ENCODE results near the gene NFATC1.
A peak's percentile ranks its signal among the peaks of the same experiment; 100 is the strongest.

Gene NFATC1

DNA sequence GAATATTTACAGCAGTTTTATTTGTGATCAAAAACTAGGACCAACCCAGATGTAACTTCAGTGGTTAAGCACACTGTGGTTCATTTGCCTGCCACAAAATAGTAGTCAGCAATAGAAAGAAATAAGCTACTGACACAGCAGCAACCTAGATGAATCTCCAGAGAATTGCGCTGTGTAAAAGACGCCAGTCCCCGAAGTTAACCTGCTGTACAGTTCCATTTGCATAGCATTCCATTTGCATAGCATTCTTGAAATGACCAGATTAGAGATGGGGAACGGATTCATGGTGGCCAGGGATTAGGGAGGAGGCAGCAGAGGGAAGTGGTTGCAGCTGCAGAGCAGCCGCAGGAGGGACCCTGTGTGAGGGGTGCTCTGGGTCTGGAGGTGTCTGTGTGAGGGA lies 39.3 kb upstream of the NFATC1 start:
- TF ChIP-seq TCF4 (CRISPR knock-in tag; IDR thresholded peaks at IDR 0.05; ENCODE audit: borderline replicate concordance) (no peak), ISL1 (CRISPR knock-in tag; IDR thresholded peaks at IDR 0.05) (no peak)
- no peak for ATAC-seq

DNA sequence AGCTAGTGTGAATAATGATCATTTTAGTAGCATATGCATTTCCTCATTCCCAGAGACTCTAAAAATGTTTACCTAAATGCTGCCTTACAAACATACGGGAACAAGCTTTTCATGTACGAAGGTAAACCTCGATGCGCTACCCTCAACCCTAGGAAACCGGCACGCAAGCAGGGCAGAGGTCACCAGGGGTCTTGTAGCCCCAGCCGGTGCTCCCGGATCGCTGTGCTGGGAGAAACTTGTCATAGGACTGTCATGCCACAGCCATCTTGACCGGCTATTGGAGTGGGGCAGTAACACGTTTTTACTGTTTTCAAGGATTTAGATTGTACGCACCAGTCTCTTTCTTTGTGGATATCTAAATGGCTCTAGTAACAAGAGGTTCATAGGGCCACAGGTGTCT lies 34.8 kb upstream of the NFATC1 start:
- TF ChIP-seq ZNF565 (CRISPR knock-in tag; conservative IDR thresholded peaks at IDR 0.05; ENCODE audit: low read depth) = no peak
- no peak for TF ChIP-seq ZNF70 (CRISPR knock-in tag; IDR thresholded peaks at IDR 0.05)
- no peak for TF ChIP-seq ZFP3 (CRISPR knock-in tag; IDR thresholded peaks at IDR 0.05)
- TF ChIP-seq CSDC2 (CRISPR knock-in tag; IDR thresholded peaks at IDR 0.05) = no peak
- no peak for TF ChIP-seq ZNF8 (CRISPR knock-in tag; IDR thresholded peaks at IDR 0.05)
- TF ChIP-seq, protein P1, sequence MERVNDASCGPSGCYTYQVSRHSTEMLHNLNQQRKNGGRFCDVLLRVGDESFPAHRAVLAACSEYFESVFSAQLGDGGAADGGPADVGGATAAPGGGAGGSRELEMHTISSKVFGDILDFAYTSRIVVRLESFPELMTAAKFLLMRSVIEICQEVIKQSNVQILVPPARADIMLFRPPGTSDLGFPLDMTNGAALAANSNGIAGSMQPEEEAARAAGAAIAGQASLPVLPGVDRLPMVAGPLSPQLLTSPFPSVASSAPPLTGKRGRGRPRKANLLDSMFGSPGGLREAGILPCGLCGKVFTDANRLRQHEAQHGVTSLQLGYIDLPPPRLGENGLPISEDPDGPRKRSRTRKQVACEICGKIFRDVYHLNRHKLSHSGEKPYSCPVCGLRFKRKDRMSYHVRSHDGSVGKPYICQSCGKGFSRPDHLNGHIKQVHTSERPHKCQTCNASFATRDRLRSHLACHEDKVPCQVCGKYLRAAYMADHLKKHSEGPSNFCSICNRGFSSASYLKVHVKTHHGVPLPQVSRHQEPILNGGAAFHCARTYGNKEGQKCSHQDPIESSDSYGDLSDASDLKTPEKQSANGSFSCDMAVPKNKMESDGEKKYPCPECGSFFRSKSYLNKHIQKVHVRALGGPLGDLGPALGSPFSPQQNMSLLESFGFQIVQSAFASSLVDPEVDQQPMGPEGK (CRISPR knock-in tag; IDR thresholded peaks at IDR 0.05; ENCODE audit: borderline replicate concordance) = no peak
- TF ChIP-seq, protein P2, sequence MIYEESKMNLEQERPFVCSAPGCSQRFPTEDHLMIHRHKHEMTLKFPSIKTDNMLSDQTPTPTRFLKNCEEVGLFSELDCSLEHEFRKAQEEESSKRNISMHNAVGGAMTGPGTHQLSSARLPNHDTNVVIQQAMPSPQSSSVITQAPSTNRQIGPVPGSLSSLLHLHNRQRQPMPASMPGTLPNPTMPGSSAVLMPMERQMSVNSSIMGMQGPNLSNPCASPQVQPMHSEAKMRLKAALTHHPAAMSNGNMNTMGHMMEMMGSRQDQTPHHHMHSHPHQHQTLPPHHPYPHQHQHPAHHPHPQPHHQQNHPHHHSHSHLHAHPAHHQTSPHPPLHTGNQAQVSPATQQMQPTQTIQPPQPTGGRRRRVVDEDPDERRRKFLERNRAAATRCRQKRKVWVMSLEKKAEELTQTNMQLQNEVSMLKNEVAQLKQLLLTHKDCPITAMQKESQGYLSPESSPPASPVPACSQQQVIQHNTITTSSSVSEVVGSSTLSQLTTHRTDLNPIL (CRISPR knock-in tag; IDR thresholded peaks at IDR 0.05; ENCODE audit: low read depth) = no peak
- no peak for TF ChIP-seq TOX (CRISPR knock-in tag; IDR thresholded peaks at IDR 0.05; ENCODE audit: borderline replicate concordance)
- no peak for TF ChIP-seq RARB (CRISPR knock-in tag; IDR thresholded peaks at IDR 0.05)
- TF ChIP-seq OSR1 (CRISPR knock-in tag; IDR thresholded peaks at IDR 0.05) = no peak
- no peak for TF ChIP-seq BACH2 (CRISPR knock-in tag; IDR thresholded peaks at IDR 0.05; ENCODE audit: borderline replicate concordance)
- ATAC-seq = no peak

DNA sequence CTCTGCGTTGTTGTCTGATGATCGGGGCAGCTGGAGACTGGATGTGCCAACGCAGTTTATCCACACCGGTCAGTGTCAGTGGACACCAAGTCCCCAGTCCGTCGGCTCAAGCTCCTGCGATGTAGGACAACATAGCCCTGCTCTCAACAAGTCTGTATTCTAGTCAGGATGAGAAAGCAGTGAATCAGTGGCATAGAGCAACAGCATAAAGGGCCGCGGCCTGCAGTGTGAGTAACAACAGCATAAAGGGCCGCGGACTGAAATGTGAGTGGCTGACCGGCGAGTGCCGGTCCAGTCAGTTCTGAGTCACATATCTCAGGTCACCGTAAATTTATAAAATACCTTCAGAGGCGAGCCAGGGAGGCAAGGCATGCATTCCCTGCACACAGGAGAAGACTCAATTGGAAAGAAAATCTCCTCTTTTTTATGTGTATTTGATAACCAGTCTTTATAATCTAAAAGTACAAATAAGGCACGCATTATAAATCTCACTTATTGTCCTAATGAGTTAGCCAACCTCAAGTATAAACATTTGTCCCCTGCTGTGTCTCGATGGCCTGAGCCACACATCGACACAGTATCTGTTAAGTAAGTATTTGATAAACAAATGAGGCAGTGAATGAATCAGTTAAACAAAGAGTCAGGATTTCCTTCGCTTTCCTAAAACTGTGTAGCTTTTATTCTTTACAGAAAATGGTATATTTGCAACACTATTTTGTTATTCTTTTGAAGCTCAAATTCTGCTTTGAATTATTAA lies 33.8 kb upstream of the NFATC1 start:
- TF ChIP-seq GLIS3 (CRISPR knock-in tag; IDR thresholded peaks at IDR 0.05) (no peak), PPARA (CRISPR knock-in tag; IDR thresholded peaks at IDR 0.05; ENCODE audit: borderline replicate concordance) (no peak), ISL1 (CRISPR knock-in tag; IDR thresholded peaks at IDR 0.05) (no peak), ZFP3 (CRISPR knock-in tag; IDR thresholded peaks at IDR 0.05) (no peak), BACH2 (CRISPR knock-in tag; IDR thresholded peaks at IDR 0.05; ENCODE audit: borderline replicate concordance) (no peak), ARNTL (CRISPR knock-in tag; IDR thresholded peaks at IDR 0.05; ENCODE audit: borderline replicate concordance, low read depth) (no peak), ZNF70 (CRISPR knock-in tag; IDR thresholded peaks at IDR 0.05) (no peak), SNAI2 (CRISPR knock-in tag; IDR thresholded peaks at IDR 0.05) (no peak), ESRRG (CRISPR knock-in tag; IDR thresholded peaks at IDR 0.05) (no peak), ZFP30 (CRISPR knock-in tag; IDR thresholded peaks at IDR 0.05) (no peak)
- TF ChIP-seq, protein P1 (CRISPR knock-in tag; IDR thresholded peaks at IDR 0.05; ENCODE audit: borderline replicate concordance) = no peak
- TF ChIP-seq, protein P2 (CRISPR knock-in tag; IDR thresholded peaks at IDR 0.05; ENCODE audit: low read depth) = no peak
- TF ChIP-seq, protein P3, sequence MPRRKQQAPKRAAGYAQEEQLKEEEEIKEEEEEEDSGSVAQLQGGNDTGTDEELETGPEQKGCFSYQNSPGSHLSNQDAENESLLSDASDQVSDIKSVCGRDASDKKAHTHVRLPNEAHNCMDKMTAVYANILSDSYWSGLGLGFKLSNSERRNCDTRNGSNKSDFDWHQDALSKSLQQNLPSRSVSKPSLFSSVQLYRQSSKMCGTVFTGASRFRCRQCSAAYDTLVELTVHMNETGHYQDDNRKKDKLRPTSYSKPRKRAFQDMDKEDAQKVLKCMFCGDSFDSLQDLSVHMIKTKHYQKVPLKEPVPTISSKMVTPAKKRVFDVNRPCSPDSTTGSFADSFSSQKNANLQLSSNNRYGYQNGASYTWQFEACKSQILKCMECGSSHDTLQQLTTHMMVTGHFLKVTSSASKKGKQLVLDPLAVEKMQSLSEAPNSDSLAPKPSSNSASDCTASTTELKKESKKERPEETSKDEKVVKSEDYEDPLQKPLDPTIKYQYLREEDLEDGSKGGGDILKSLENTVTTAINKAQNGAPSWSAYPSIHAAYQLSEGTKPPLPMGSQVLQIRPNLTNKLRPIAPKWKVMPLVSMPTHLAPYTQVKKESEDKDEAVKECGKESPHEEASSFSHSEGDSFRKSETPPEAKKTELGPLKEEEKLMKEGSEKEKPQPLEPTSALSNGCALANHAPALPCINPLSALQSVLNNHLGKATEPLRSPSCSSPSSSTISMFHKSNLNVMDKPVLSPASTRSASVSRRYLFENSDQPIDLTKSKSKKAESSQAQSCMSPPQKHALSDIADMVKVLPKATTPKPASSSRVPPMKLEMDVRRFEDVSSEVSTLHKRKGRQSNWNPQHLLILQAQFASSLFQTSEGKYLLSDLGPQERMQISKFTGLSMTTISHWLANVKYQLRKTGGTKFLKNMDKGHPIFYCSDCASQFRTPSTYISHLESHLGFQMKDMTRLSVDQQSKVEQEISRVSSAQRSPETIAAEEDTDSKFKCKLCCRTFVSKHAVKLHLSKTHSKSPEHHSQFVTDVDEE (CRISPR knock-in tag; IDR thresholded peaks at IDR 0.05) = no peak
- peak; percentile 66 for ATAC-seq
